Fibroblast of mammary gland (primary cell): ENCODE results near the gene DNASE1L1.
A peak's percentile ranks its signal among the peaks of the same experiment; 100 is the strongest.

Experiments
- DNase-seq: peaks from one replicate; pipeline ENCODE4 v3.0.0-alpha.2; 2010; ENCODE audit warnings: low read depth
- H3K4me3 ChIP-seq: 2 replicates; pipeline ENCODE4 v1.5.1; 2011; ENCODE audit warnings: low read depth, mild to moderate bottlenecking, low read length, moderate library complexity; ENCODE audit not compliant: control insufficient read depth
- CTCF ChIP-seq: conservative IDR thresholded peaks from 2 replicates; pipeline ENCODE4 v1.5.1; 2011; ENCODE audit warnings: low read depth, low read length, inconsistent platforms; ENCODE audit not compliant: control insufficient read depth, insufficient read depth

The DNASE1L1 gene

GRCh38 chrX:154379569-154379951, 29.5 kb downstream of the DNASE1L1 start:
- H3K4me3 ChIP-seq: peak overlapping the region; percentile 71
- no peak for TF ChIP-seq CTCF
- no peak for DNase-seq

- peak; percentile 95 for DNase-seq
- peak within 1 kb of the TSS; percentile 71 for H3K4me3 ChIP-seq
- TF ChIP-seq CTCF: no peak
Measured at GRCh38 chrX:154378799-154379568, 30.1 kb downstream of the DNASE1L1 start, which contains the start of gene EMD. TSS of gene EMD (plus strand) at chrX:154379295. CDS start at chrX:154379485, 190 bp downstream.

GRCh38 chrX:154378059-154378798, 30.8 kb downstream of the DNASE1L1 start:
- H3K4me3 ChIP-seq: peak overlapping the region; percentile 22
- peak; percentile 48 for DNase-seq
- TF ChIP-seq CTCF: no peak

- no peak for DNase-seq
- no peak overlapping the region for H3K4me3 ChIP-seq
- no peak for TF ChIP-seq CTCF
Measured at GRCh38 chrX:154376774-154377173, 32.3 kb downstream of the DNASE1L1 start.

- TF ChIP-seq CTCF: no peak
- no peak for DNase-seq
- no peak overlapping the region for H3K4me3 ChIP-seq
Measured at GRCh38 chrX:154375156-154375504, 33.9 kb downstream of the DNASE1L1 start.

- no peak for TF ChIP-seq CTCF
- peak within 1 kb of the TSS; percentile 44 for H3K4me3 ChIP-seq
- DNase-seq: no peak
Measured at GRCh38 chrX:154374313-154375155, 34.5 kb downstream of the DNASE1L1 start, which contains the start of gene FLNA. TSS of gene FLNA (minus strand) at chrX:154374634. CDS start at chrX:154371245, 3,389 bp downstream.
